NCI-H1092 treated with DMSO at 0.1 percent for 48 hours (cell line): ENCODE data around the gene ZNF14.
"Not testable (repeated sequence)": the region's sequence is repeated elsewhere in the genome, so short reads cannot be mapped to it uniquely, and the experiment has no call there.

Experiments used
- DNase-seq: peaks from one replicate; lab custom pipeline; 2025; lab: John Stamatoyannopoulos, UW

ZNF14 gene

GRCh38 chr19:19732579-19733501, at the start of gene ZNF14:
Gene ZNF14 (minus strand): TSS chr19:19733112. CDS start chr19:19732958, 154 bp downstream.
- DNase-seq, result peak; percentile 83

DNA sequence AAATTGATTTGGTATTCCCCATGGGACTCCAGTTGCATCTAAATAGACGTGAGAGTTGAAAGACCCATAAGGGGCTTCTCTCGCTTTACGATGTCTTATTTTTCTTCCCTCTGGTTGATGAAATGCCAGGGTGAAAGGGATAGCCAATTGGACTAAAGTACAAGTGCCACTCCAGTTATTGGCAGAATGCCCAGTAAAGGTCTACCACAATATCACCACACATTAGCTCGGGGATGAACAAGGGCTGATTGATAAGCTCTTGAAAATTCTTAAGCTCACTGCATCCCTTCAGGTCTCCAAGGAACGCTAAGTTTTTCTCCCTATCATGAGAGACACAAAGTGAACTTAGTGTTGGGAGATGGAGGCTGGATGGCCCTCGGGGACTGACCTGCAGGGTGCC, 48.9 kb upstream of the ZNF14 start:
- DNase-seq, result peak; percentile 76

- no peak for DNase-seq
Observed at GRCh38 chr19:19778666-19779065, 45.8 kb upstream of the ZNF14 start.

DNA sequence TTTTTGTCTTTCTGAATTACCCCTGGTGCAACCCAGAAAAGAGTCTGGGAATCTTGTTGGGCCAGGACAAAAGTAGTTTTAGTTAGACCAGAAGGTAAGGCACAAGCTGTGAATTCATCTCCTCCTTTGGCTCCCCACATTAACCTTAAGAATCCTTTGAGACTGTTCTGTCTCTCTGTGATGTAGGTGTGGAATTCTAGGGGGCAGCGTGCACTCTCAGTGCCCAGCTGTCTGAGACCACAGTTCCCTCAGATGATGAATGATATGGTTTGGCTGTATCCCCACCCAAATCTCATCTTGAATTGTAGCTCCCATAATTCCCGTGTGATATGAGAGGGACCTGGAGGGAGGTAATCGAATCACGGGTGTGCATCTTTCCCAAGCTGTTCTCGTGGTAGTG, 44.8 kb upstream of the ZNF14 start:
- DNase-seq, result no peak

DNA sequence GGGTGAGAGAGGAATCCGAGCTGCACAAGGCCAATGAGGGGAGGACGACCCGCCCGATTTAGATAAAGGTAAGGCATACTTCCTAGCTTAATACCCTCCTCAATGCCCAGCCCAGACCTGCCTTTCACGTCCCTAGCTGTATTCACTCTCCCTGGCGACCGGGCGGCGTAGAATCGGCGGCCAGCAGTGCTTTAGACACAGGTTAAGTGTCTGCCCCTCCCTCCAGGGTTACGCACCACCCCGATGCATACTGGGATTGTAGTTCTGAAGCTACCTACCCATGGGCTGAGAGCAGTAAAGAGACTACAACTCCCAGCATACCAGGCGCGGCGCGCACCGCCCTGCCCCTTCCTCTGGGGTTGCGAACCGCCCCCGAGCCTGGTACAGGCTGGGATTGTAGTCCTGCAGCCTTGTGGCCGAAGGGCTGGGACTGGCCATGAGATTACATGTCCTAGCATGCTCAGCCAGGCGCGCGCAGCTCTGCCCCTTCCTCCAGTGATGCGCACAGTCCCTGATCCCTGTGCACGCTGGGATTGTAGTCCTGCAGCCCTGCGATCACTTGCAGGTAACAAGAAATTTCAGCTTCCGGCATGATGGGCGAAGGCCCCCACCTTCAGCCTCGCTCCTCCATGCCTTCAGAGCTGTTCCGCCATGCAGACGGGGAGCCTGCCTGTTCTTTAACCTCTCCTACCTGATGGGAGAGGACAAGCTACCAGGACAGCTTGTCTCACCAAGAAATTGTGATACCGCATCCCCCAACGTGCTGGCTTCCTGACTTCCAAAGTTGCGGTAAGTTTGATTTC, 43.5 kb upstream of the ZNF14 start:
- DNase-seq, result peak; percentile 94

DNA sequence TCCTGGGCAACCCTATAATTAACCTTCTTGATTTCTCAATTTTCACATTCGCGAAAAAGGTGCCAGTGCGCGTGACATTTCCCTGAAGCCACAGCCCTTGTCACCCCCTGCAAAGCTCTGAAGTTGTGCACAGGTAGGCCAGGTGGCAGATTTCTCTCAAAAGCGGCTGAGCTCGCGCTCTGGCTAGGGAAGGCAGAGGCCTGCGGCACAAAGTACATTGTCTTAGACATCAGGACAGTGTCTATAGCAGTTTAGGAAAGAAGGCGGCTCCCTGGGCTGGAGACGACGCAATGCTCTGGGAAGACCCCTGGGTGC, 42.9 kb upstream of the ZNF14 start:
- DNase-seq, result no peak

DNA sequence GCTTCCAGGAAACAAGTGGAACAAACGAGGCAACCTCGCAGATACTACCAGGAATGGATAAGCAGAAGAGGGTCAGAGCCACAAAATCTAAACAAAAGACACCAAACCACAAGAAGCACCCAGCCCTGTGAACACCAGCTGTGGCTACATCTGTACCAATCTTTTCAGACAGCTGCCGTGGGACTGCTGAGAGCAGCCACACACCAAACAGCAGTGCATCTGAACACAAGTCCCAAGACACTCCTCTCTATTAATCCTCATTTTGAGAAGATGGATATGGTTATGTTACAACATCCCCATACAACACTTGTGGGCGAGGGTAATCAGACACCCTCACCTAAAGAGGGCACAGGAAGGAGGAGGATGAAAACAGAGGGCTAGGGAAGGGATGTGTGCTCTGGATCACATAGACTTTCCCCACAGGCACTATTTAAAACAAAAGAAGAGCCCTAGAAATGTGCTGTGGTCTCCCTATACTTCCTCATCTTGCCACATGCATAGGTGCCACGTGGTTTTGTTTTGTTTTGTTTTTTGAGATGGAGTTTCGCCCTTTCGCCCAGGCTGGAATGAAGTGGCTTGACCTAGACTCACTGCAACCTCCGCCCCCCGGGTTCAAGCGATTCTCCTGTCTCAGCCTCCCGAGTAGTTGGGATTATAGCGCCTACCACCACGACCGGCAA, 41.6 kb upstream of the ZNF14 start:
- DNase-seq, result no peak

DNA sequence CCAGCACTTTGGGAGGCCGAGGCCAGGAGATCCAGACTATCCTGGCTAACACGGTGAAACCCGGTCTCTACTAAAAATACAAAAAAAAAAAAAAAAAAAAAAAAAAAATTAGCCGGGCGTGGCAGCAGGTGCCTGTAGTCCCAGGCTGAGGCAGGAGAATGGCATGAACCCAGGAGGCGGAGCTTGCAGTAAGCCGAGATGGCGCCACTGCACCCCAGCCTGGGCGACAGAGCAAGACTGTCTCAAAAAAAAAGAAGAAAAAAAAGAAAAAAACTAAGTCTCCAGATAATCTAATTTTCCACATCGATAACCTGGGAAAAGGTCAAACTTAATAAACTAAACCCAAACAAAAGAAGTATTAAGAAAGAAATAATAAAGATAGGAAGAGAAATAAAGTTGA, 39.1 kb upstream of the ZNF14 start:
- DNase-seq, result not testable (repeated sequence)

DNA sequence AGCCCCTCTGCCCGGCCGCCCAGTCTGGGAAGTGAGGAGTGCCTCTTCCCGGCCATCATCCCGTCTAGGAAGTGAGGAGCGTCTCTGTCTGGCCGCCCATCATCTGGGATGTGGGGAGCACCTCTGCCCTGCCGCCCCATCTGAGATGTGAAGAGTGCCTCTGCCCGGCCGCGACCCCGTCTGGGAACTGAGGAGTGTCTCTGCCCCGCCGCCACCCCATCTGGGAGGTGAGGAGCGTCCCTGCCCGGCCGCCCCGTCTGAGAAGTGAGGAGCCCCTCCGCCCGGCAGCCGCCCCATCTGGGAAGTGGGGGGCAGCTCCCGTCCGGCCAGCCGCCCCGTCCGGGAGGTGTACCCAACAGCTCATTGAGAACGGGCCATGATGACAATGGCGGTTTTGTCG, 37.1 kb upstream of the ZNF14 start:
- not testable (repeated sequence) for DNase-seq

DNA sequence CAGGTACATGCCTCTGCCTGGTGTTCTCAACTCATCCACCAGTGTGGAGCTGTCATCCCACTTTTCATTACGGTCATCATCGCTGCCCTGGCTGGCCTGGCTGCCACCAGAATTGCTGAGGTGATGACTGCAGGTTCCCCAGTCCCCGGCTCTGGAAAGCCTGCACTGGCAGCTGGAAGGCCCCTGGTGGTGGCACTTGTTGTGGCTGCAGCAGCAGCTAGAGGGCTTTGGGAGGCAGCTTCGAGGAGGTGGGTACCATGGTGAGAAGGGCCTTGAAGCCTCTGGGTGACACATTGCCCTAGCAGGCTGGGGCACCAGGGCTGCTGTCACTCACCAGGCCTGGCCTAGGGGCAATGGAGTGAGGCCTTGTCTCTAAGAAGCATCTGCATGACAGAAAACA, 25.3 kb upstream of the ZNF14 start:
- DNase-seq, result no peak

DNA sequence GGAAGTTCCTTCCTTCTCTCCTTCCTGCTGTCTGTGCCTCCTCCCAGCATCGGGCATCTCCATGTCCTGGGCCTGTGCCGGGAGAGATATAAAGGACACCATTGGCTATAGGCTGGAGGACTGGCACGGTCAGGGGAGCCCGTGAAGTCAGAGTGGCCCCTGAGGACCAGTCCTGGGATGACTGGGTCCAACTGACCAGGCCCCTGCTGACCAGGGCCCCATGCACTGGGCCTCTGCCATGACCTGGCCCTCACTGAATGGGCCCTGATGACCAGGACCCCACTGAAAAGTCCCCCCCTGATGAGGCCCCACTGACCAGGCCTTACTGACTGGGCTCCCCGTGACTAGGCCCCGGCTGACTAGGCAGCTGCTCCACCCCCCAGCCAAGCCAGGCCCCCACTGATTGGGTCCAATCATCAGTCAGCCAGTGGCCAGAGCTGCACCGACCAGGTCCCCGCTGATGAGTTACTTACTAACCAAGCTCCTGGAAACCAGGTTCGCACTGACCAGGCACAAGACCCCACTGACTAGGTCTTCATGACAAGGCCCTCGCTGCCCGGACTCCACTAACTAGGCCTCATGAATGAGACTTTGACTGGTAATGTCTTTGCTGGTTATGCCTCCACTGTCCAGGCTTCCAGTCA, 20.0 kb upstream of the ZNF14 start:
- no peak for DNase-seq

GRCh38 chr19:19751846-19752245, 18.9 kb upstream of the ZNF14 start:
- no peak for DNase-seq

GRCh38 chr19:19750842-19751790, 18.2 kb upstream of the ZNF14 start:
- no peak for DNase-seq

DNA sequence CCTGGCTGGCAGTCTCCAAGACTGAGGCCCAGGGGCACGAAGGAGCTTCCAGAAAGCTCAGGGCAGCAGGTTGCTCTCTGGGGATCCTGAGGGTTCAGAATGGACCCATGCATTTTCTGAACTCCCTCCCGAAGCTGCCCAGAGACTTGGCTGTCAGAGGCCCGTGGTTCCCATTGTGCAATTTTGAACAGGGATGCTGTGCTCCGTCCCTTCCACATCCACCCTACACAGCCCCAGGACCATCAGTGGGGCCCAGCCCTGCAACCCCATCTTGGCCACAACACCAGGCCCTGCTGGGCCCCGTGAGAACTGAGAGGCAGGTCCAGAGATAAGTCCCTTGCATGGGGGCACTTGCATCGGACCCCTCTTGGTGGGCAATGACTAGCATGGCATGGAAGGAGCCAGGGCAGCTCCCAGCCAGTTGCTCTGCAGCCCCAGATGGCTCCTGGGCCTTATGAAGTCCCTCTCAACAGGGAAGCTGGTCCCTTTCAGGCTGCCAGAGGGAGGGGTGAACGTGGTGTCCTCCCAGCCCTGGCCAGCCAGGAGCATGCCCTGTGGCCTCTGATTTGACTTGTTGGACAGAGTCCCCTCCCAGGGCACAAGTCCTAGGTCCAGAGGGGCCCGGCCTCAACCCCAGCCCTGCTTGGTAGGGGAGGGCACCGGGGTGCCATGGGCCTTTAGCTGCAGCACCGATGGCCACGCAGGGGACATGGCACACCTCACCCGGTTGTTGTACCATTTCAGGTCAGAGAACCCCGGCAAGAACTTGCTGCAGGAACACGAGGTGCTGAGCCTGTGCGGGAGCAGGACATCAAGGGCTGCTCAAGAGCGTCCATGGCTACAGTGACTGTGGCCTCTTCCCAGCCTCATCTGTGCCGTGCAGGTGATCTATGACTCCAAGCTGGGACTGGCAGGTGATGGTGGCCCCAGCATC, 17.3 kb upstream of the ZNF14 start:
- no peak for DNase-seq

- DNase-seq, result no peak
Observed at GRCh38 chr19:19749117-19749907, 16.4 kb upstream of the ZNF14 start.

DNA sequence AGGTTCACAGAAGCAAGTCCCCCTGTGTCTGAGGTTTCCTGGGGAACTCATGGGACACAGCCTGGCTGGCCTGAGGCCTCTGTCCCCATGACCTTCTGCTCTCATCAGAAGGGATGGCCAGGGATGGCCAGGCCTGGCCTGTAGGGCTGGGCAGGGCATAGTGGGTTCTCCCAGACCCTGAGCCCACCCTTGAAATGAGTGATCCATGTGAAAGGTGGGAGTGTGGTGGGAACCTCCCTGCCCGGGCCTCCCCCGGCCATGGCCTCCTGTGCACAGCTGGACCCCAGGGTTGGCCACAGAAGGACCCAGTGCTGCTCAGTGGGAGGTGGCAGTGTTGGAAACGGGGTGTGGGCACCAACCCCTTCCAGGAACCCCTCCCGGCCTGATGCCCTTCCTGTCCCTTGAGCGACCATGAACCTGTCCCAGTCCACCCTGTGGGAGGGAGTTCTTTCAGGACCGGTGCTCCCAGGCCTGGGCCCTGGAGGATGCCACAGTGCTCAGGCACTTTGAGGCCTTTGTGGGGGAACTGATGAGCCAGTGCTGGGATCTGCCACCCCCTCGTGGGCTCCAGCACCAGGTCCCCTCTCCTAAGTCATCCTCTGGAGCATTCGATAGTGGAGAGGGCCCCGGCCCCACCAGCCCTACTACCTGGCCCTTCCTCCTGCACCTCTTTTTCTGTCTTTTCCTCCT, 15.5 kb upstream of the ZNF14 start:
- DNase-seq, result no peak

GRCh38 chr19:19747357-19748220, 14.7 kb upstream of the ZNF14 start:
- DNase-seq, result no peak
